Keratinocyte (primary cell): ENCODE data around the gene PIK3AP1. TPM values are rescaled to one million over a fixed set of nuclear protein-coding genes. Genes with fewer than 3 reads are reported as not detected.

Experiments used
- DNase-seq: peaks from one replicate; pipeline ENCODE4 v3.0.0-alpha.2; 2011; ENCODE audit warnings: low read depth, missing footprints, low spot score
- FAIRE-seq: peaks from 2 replicates; lab custom pipeline; 2011; peaks lifted over from hg19 to GRCh38; lab: Jason Lieb, UNC
- H2AFZ ChIP-seq: 2 replicates; pipeline ENCODE4 v1.6.0; 2012; ENCODE audit warnings: low read length, control low read depth, inconsistent platforms; ENCODE audit not compliant: control insufficient read depth
- H3K27ac ChIP-seq: 2 replicates; pipeline ENCODE4 v1.5.1; 2011; ENCODE audit warnings: low read length; ENCODE audit not compliant: control insufficient read depth, insufficient read depth
- H3K27me3 ChIP-seq: 3 replicates; pipeline ENCODE4 v1.6.0; 2011; ENCODE audit warnings: low read length; ENCODE audit not compliant: control insufficient read depth, insufficient read depth; ENCODE audit errors: extremely low read depth
- H3K36me3 ChIP-seq, 2 experiments: 2 replicates in 1 of 2; 3 replicates in 1 of 2; pipeline ENCODE4 v1.5.1; 2011; ENCODE audit warnings: low read length in 2 of 2, mild to moderate bottlenecking in 1 of 2; ENCODE audit not compliant: control insufficient read depth in 2 of 2, insufficient read depth in 2 of 2; ENCODE audit errors: extremely low read depth in 1 of 2
- H3K4me1 ChIP-seq: 3 replicates; pipeline ENCODE4 v1.5.1; 2011; ENCODE audit warnings: low read length; ENCODE audit not compliant: control insufficient read depth, insufficient read depth; ENCODE audit errors: extremely low read depth
- H3K4me2 ChIP-seq: 3 replicates; pipeline ENCODE4 v1.6.0; 2011; ENCODE audit warnings: low read depth, low read length; ENCODE audit not compliant: control insufficient read depth, insufficient read depth; ENCODE audit errors: extremely low read depth
- H3K4me3 ChIP-seq, 3 experiments: fragments of 200-600 bp in 1 of 3; sonication (generic) in 1 of 3; 2 replicates in 2 of 3; 3 replicates in 1 of 3; pipeline ENCODE4 v1.5.1; 2011 to 2016; ENCODE audit warnings: low read length in 3 of 3, mild to moderate bottlenecking in 3 of 3, control low read depth in 2 of 3, inconsistent platforms in 1 of 3, low read depth in 1 of 3, mixed read lengths in 1 of 3, mixed run types in 1 of 3, moderate library complexity in 1 of 3; ENCODE audit not compliant: control insufficient read depth in 2 of 3, insufficient read depth in 2 of 3; ENCODE audit errors: extremely low read depth in 1 of 3
- H3K79me2 ChIP-seq: 2 replicates; pipeline ENCODE4 v1.6.0; 2012; ENCODE audit warnings: low read length; ENCODE audit not compliant: control insufficient read depth, insufficient read depth
- H3K9ac ChIP-seq: 3 replicates; pipeline ENCODE4 v1.6.0; 2011; ENCODE audit warnings: low read length; ENCODE audit not compliant: control insufficient read depth, insufficient read depth; ENCODE audit errors: extremely low read depth
- H3K9me1 ChIP-seq: 3 replicates; pipeline ENCODE4 v1.6.0; 2011; ENCODE audit warnings: low read length; ENCODE audit not compliant: control insufficient read depth, insufficient read depth; ENCODE audit errors: extremely low read depth
- H3K9me3 ChIP-seq: 2 replicates; pipeline ENCODE4 v1.5.1; 2012; ENCODE audit warnings: low read depth, low read length; ENCODE audit not compliant: control insufficient read depth
- H4K20me1 ChIP-seq: 3 replicates; pipeline ENCODE4 v1.6.0; 2011; ENCODE audit warnings: low read length; ENCODE audit not compliant: control insufficient read depth, insufficient read depth; ENCODE audit errors: extremely low read depth
- CTCF ChIP-seq, 3 experiments: IDR thresholded peaks in 1 of 3; conservative IDR thresholded peaks in 1 of 3; optimal IDR thresholded peaks in 1 of 3; 2 replicates in 2 of 3; 3 replicates in 1 of 3; pipeline versions ENCODE3 to v1.5.1; 2011; ENCODE audit warnings: low read length in 3 of 3, mild to moderate bottlenecking in 3 of 3, moderate library complexity in 2 of 3, control low read depth in 1 of 3, inconsistent platforms in 1 of 3; ENCODE audit not compliant: insufficient read depth in 2 of 3; ENCODE audit errors: extremely low read depth in 1 of 3
- EZH2 ChIP-seq: IDR thresholded peaks from one replicate; pipeline ENCODE4 v1.6.1; 2012; ENCODE audit warnings: inconsistent platforms, mild to moderate bottlenecking, low read length, moderate library complexity
- dilution Hi-C: fragments of 300-500 bp; cut with MboI; formaldehyde crosslinking; loops from one replicate; pipeline ENCODE4 v1.7.0; 2020; ENCODE audit warnings: low sequenced_read_pairs; ENCODE audit not compliant: extremely low pct_ligation_motif_present
- polyA plus RNA-seq, 5 experiments: library from polyadenylated mRNA; depleted of rRNA in 3 of 5; stranded (reverse) in 3 of 5; stranded (forward) in 1 of 5; unstranded in 1 of 5; fragments of >200 nt; gene quantifications; 1 replicate in 1 of 5; 2 replicates in 3 of 5; 3 replicates in 1 of 5; pipeline versions ENCODE4 v1.2.1 to v1.2.3, GENCODE V29; 2011 to 2012; ENCODE audit warnings: missing spikeins in 2 of 5, low read depth in 1 of 5, low replicate concordance in 1 of 5

PIK3AP1 gene
- polyA plus RNA-seq, 1 donor (not counting 4 experiments of a cell fraction or from before 2014, with no cell fraction given) = not detected

GRCh38 chr10:96688789-96689188 lies 31.5 kb downstream of the PIK3AP1 start:
- Histone ChIP-seq H3K4me1 (no peaks in the 10 kb centered on the region), H3K36me3 (no peaks in the 10 kb centered on the region)

GRCh38 chr10:96687317-96688012 lies 32.8 kb downstream of the PIK3AP1 start:
- Histone ChIP-seq H4K20me1 (no peaks in the 10 kb centered on the region), H3K9me1 (no peaks in the 10 kb centered on the region), H3K79me2 (no peaks in the 10 kb centered on the region), H3K9me3 (no peaks in the 10 kb centered on the region), H3K9ac (no peak overlapping the region), H3K36me3 (no peaks in the 10 kb centered on the region), H3K4me2 (no peak overlapping the region), H3K27ac (no peak overlapping the region), H3K27me3 (no peaks in the 10 kb centered on the region), H3K4me3 (no peak overlapping the region), H3K4me1 (no peaks in the 10 kb centered on the region), H2AFZ (no peak overlapping the region)
- no peak for DNase-seq
- dilution Hi-C loops = no loop called here
- TF ChIP-seq EZH2 (no peak), CTCF (optimal IDR thresholded peaks at IDR 0.05 in 1 of 3, IDR thresholded peaks at IDR 0.05 in 1 of 3, conservative IDR thresholded peaks at IDR 0.05 in 1 of 3; ENCODE audit: extremely low read depth in 1 of 3, insufficient read depth in 2 of 3, low read length in 3 of 3) (no peak)
- FAIRE-seq = no peak

More at GRCh38 chr10:96688789-96689188, 31.5 kb downstream of the PIK3AP1 start:
- dilution Hi-C loops = no loop called here
- TF ChIP-seq CTCF (optimal IDR thresholded peaks at IDR 0.05 in 1 of 3, IDR thresholded peaks at IDR 0.05 in 1 of 3, conservative IDR thresholded peaks at IDR 0.05 in 1 of 3; ENCODE audit: extremely low read depth in 1 of 3, insufficient read depth in 2 of 3, low read length in 3 of 3) (no peak), EZH2 (no peak)
- Histone ChIP-seq H3K27me3 (no peaks in the 10 kb centered on the region), H3K4me2 (no peak overlapping the region), H3K27ac (no peak overlapping the region), H3K9ac (no peak overlapping the region), H3K79me2 (no peaks in the 10 kb centered on the region), H3K9me3 (no peaks in the 10 kb centered on the region), H3K9me1 (no peaks in the 10 kb centered on the region), H4K20me1 (no peaks in the 10 kb centered on the region), H3K4me3 (no peak overlapping the region), H2AFZ (no peak overlapping the region)
- FAIRE-seq (no peak), DNase-seq (no peak)
